ENCODE measurements around the gene LDLRAD4. TPM values are rescaled to one million over a fixed set of nuclear protein-coding genes. Genes with fewer than 3 reads are reported as not detected.

Gene LDLRAD4
- total RNA-seq, 1 donor from 2014 or later, result 18.4 TPM

DNA sequence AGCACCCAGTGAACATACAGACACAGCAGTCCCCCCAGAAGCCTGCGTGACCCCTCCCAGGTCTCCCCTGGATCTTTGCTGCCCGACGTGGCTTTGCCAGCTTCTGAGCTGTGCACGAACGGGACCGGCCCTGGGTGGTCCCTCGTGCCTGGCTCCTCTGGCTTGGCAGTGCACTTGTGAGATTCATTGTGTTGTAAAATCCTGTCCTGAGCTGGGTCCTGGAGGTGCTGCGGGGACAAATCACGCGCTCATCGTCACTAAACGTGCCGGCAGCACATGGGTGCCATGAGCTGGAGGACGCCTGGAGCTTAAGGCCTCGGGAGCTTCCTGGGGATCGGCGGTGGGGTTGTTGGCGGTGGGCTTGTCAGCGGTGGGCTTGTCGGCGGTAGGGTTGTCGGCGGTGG is 402.9 kb downstream of the LDLRAD4 start:
- H3K27me3 ChIP-seq, result no peaks in the 10 kb centered on the region
- H3K9me3 ChIP-seq, result no peaks in the 10 kb centered on the region
- TF ChIP-seq, protein P1, sequence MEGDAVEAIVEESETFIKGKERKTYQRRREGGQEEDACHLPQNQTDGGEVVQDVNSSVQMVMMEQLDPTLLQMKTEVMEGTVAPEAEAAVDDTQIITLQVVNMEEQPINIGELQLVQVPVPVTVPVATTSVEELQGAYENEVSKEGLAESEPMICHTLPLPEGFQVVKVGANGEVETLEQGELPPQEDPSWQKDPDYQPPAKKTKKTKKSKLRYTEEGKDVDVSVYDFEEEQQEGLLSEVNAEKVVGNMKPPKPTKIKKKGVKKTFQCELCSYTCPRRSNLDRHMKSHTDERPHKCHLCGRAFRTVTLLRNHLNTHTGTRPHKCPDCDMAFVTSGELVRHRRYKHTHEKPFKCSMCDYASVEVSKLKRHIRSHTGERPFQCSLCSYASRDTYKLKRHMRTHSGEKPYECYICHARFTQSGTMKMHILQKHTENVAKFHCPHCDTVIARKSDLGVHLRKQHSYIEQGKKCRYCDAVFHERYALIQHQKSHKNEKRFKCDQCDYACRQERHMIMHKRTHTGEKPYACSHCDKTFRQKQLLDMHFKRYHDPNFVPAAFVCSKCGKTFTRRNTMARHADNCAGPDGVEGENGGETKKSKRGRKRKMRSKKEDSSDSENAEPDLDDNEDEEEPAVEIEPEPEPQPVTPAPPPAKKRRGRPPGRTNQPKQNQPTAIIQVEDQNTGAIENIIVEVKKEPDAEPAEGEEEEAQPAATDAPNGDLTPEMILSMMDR (IDR thresholded peaks at IDR 0.05), result no peak
- intact Hi-C loops (cut with DNase I), result loop anchor here (10.0 kb wide), 1 partner anchor 57 kb away; no protein-coding TSS in a partner anchor
- H3K27ac ChIP-seq, result no peak overlapping the region
- no peak for ATAC-seq
- no peaks in the 10 kb centered on the region for H3K4me1 ChIP-seq
- no peaks in the 10 kb centered on the region for H3K36me3 ChIP-seq
- no peak overlapping the region for H3K4me3 ChIP-seq
- peak; percentile 57 for DNase-seq

DNA sequence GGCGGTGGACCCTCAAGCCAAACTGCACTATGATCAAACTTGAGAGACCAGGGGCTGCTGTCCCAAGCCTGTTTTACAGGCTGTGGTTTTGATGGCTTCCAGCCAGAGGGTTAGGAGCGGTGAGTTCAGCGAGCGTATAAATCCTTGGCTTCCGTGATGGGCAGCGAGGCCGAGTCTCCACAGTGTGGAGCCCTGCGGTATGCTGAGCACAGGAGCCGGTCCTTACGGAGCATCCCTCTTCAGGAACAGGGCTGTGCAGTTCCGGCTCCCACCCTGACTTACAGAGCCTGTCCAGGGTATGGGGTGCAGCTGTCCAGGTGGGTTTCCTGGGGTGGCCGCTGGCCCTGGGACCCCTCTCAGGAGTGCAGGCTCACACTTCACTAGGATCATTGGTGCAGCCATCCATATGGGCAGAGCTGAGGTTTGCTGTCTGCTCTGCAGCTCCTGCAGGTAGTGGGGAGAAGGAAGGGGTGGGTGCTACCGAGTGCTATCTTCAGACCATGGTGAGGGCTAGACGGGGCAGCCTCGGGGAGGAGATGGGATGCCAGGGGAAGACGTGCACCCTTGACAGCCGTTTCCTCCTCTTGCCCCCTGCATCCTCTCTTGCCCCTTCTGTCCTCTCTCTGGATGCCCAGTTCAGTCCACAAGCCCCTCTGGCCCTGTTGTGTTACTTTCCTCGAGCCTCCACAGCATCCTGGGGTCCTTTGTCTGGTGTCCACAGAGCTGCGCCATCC is 403.5 kb downstream of the LDLRAD4 start:
- DNase-seq (no peak), ATAC-seq (no peak)
- intact Hi-C loops (cut with DNase I), result loop anchor here (10.0 kb wide), 1 partner anchor 57 kb away; no protein-coding TSS in a partner anchor
- H3K27ac ChIP-seq, result no peak overlapping the region
- H3K4me3 ChIP-seq, result no peak overlapping the region
- H3K4me1 ChIP-seq, result no peaks in the 10 kb centered on the region
- TF ChIP-seq, protein P1 (IDR thresholded peaks at IDR 0.05), result no peak
- H3K36me3 ChIP-seq, result no peaks in the 10 kb centered on the region
- no peaks in the 10 kb centered on the region for H3K9me3 ChIP-seq
- H3K27me3 ChIP-seq, result no peaks in the 10 kb centered on the region

DNA sequence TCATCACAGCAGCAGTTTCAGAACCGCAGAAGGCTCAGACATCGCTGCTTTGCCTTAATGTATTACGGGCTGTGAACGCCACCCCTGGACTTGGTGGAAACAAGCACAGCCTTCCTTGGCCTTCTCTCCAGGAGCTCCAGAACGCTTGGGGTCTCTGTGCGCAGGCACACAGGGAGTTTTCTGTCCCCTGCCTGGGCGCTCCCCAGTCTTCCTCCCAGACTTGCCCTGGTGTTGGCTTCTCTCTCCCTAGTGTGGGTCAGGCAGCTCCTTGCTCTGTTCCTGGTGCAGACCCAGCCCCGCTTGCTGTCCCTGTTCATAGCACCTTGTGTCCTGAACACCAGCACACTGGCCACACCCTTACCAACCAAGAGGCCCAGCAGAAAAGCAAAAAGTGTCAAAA is 404.2 kb downstream of the LDLRAD4 start:
- Histone ChIP-seq H3K27ac (no peak overlapping the region), H3K27me3 (no peaks in the 10 kb centered on the region), H3K9me3 (no peaks in the 10 kb centered on the region), H3K4me1 (no peaks in the 10 kb centered on the region), H3K4me3 (no peak overlapping the region), H3K36me3 (no peaks in the 10 kb centered on the region)
- DNase-seq (no peak), ATAC-seq (no peak)
- intact Hi-C loops (cut with DNase I), result loop anchor here (10.0 kb wide), 1 partner anchor 58 kb away; no protein-coding TSS in a partner anchor
- TF ChIP-seq, protein P1 (IDR thresholded peaks at IDR 0.05), result no peak

DNA sequence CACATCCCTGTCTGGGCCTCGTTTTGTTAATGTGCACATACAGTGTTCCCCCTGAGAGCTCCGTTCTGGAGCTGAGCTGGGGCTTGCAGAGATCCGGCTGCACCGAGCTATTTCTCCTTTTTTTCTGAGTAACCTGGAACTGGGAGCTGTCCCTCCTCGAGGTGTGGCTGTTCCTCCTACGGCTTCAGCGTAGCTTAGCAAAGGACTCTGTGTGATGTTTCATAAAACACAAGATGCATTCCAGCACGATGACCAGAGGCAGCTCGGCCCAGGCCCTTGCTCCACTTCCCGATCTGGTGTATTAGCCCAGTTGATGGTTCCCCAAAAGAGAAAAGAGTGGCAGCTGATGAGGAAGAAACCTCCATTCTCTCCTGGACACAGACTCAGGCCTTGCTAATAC is 404.8 kb downstream of the LDLRAD4 start:
- Histone ChIP-seq H3K27me3 (no peaks in the 10 kb centered on the region), H3K36me3 (no peaks in the 10 kb centered on the region), H3K27ac (no peak overlapping the region), H3K9me3 (no peaks in the 10 kb centered on the region), H3K4me3 (no peak overlapping the region), H3K4me1 (no peaks in the 10 kb centered on the region)
- TF ChIP-seq, protein P1 (IDR thresholded peaks at IDR 0.05), result no peak
- ATAC-seq (peak; percentile 66), DNase-seq (no peak)
- intact Hi-C loops (cut with DNase I), result loop anchor here (10.0 kb wide), 1 partner anchor 59 kb away; no protein-coding TSS in a partner anchor

DNA sequence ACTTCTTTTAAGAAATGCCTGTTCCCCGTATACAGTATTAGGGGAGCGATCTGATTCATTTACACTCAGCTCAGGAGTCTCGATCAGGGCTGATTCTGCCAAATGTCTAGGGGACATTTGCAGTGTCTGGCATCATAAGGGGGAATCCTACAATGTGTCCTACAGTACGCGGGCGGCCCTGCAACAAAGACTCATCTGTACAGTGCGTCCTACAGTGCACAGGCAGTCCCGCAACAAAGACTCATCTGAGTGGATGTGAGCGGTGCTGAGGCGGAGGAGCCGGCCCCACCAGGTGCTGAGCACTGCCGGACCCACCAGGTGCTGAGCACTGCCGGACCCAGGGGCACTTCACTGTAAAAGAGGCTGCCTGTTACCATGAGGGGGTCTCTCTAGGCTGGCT is 405.3 kb downstream of the LDLRAD4 start:
- Histone ChIP-seq H3K27ac (no peak overlapping the region), H3K9me3 (no peaks in the 10 kb centered on the region), H3K4me3 (no peak overlapping the region), H3K27me3 (no peaks in the 10 kb centered on the region), H3K4me1 (no peaks in the 10 kb centered on the region), H3K36me3 (no peaks in the 10 kb centered on the region)
- TF ChIP-seq, protein P1 (IDR thresholded peaks at IDR 0.05), result no peak
- intact Hi-C loops (cut with DNase I), result loop anchor here (10.0 kb wide), 1 partner anchor 59 kb away; no protein-coding TSS in a partner anchor
- DNase-seq (no peak), ATAC-seq (no peak)

All from upper lobe of right lung (tissue), 1 donor.